Activated CD8-positive, alpha-beta memory T cell treated with anti-CD3 and anti-CD28 coated beads for 1 hour (primary cell): ENCODE measurements around the gene BEND4.

ENCODE experiments used
- DNase-seq, 2 donors: peaks; one replicate each; pipeline ENCODE4 v3.0.0-alpha.2; 2020; ENCODE audit warnings: low read depth in 1 of 2; ENCODE audit errors: extremely low read depth in 1 of 2

The BEND4 gene

DNA sequence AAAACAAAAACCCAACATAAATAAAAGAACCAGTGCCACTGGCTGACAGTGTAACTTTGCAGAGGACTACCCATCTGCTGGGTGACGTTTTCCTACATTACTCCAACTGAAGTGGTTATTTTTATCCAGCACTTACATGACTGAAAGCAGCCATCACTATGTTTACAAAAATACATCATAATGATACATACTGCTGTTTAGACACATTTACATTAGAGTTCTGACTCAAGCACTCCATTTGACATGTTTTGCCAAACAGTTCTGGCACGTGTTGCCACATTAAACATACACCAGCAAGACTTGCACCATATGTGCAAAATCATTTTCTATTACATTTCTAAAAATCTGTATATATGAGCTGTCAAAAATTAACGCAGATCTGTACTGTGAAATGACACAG, 39.6 kb downstream of the BEND4 start:
- DNase-seq, result no peak

- DNase-seq, result no peak
These were observed 47.9 kb downstream of the BEND4 start for GRCh38 chr4:42104521-42104920.

DNA sequence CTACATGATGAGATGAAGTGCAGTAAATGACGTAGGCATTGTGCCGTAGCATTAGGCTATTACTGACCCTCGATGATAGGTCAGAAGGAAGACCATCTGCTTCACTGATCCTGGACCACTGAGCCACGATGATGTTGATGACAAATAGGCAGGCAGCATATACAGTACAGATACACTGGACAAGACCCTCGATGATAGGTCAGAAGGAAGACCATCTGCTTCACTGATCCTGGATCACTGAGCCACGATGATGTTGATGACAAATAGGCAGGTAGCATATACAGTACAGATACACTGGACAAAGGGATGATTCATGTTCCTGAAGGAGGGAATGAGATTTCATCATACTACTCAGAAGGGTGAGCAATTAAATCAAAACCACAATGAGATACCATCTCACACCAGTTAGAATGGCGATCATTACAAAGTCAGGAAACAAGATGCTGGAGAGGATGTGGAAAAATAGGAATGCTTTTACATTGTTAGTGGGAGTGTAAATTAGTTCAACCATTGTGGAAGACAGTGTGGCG, 50.9 kb downstream of the BEND4 start:
- no peak for DNase-seq

- no peak for DNase-seq
These were observed 64.1 kb downstream of the BEND4 start for GRCh38 chr4:42088386-42088785.

DNA sequence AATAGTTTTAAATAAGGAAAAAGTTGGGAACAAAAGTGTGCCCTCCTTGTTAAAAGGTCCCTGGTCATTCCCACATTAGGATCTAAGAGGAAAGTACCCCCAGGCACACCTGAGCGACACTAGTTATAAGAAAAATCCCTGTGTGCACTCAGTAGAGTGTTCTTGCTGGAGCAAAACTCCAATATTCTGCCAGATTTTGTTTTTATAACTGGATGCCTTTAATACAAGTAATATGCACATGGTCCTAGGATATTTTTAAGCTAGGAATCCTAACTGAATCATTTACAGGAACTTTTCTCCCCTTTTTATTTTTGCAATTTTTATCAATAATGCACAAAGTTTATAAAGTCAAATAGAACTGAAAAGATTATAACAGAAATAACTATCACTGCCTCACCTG, 68.6 kb downstream of the BEND4 start:
- DNase-seq, result no peak

- no peak for DNase-seq
These were observed 72.1 kb downstream of the BEND4 start for GRCh38 chr4:42080306-42080705.

GRCh38 chr4:42078184-42078801, 74.2 kb downstream of the BEND4 start:
- DNase-seq, result no peak

GRCh38 chr4:42074294-42074693, 78.2 kb downstream of the BEND4 start:
- no peak for DNase-seq

DNA sequence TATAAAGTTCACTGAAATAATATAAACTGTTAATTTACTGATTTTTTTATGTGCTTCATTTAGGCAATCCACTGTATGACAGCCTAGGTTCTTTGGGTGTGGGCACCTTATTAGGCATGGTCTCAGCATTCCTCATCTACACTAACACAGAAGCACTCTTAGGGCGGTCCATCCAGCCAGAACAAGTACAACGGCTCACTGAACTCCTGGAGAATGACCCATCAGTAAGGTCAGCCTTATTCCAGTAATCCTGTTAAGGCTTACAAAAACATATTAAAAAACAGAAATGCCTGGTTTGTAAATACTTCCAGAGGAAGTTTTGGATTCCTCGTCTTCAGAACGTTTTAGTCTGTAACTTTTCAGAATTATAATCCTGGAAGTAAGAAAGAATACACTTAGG, 82.0 kb downstream of the BEND4 start:
- DNase-seq, result no peak

DNA sequence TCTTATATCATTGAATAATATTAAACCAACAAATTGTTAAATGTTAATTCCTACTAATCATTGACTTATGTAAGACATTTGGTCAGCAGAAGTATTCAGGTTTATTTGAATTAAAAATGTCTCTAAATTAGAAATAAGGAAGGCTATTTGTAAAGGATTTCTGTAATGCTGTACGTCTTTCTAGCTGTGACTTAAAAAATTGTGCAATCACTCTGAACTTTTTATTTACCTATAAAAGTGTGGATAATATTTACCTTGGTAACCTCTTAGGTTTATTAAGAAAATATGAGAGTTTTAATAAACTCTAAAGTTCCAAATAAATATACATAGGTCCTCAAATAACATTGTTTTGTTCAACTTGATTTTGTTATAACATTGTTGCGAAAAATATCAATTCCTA, 85.2 kb downstream of the BEND4 start:
- no peak for DNase-seq

GRCh38 chr4:42066402-42066801, 86.1 kb downstream of the BEND4 start:
- DNase-seq, result no peak
